Cerebellar cortex (tissue), 1 donor: ENCODE measurements around the gene ID3.

ENCODE experiments used
- DNase-seq: peaks from one replicate; pipeline ENCODE4 v3.0.0-alpha.2; 2015; ENCODE audit warnings: low spot score

Gene ID3

GRCh38 chr1:23559136-23559984, at the start of gene ID3:
ID3 (minus strand) TSS chr1:23559501; CDS start chr1:23559426, 75 bp downstream.
- peak; percentile 91 for DNase-seq

GRCh38 chr1:23607944-23608343, 48.6 kb upstream of the ID3 start:
- no peak for DNase-seq

- DNase-seq: no peak
These were observed 42.9 kb upstream of the ID3 start for GRCh38 chr1:23601968-23602876.

- no peak for DNase-seq
These were observed 42.0 kb upstream of the ID3 start for GRCh38 chr1:23601135-23601967.

- no peak for DNase-seq
These were observed 41.0 kb upstream of the ID3 start for GRCh38 chr1:23600283-23600682.

- DNase-seq: no peak
These were observed 39.8 kb upstream of the ID3 start for GRCh38 chr1:23599125-23599524.

- no peak for DNase-seq
These were observed 39.1 kb upstream of the ID3 start for GRCh38 chr1:23598424-23598823.

- DNase-seq: no peak
These were observed 38.5 kb upstream of the ID3 start for GRCh38 chr1:23597635-23598388.

GRCh38 chr1:23596382-23597358, 37.4 kb upstream of the ID3 start:
- DNase-seq: no peak

- DNase-seq: no peak
These were observed 35.6 kb upstream of the ID3 start for GRCh38 chr1:23594927-23595353.

GRCh38 chr1:23594149-23594907, 35.0 kb upstream of the ID3 start:
- DNase-seq: no peak

GRCh38 chr1:23593556-23594148, 34.4 kb upstream of the ID3 start:
- no peak for DNase-seq

- DNase-seq: no peak
These were observed 33.8 kb upstream of the ID3 start for GRCh38 chr1:23593042-23593521.

- DNase-seq: no peak
These were observed 33.0 kb upstream of the ID3 start for GRCh38 chr1:23592209-23592892.

- DNase-seq: no peak
These were observed 32.3 kb upstream of the ID3 start for GRCh38 chr1:23591460-23592208.

GRCh38 chr1:23590058-23590783, 30.9 kb upstream of the ID3 start:
- peak; percentile 53 for DNase-seq

GRCh38 chr1:23589585-23589986, 30.3 kb upstream of the ID3 start:
- no peak for DNase-seq
